Inflammatory macrophage (primary cell): ENCODE data around the gene PPP2R3B.
A peak's percentile ranks its signal among the peaks of the same experiment; 100 is the strongest.
"Not testable (repeated sequence)": the region's sequence is repeated elsewhere in the genome, so short reads cannot be mapped to it uniquely, and the experiment has no call there.

Experiments used
- DNase-seq, 2 donors: peaks; one replicate each; pipeline ENCODE4 v3.0.0-alpha.2; 2020 to 2022
- total RNA-seq, 18 experiments: gene quantifications; one replicate each; lab custom pipeline; 2026; ENCODE audit warnings: mixed read lengths in 6 of 18, inconsistent platforms in 2 of 18; lab: John Stamatoyannopoulos, UW

The PPP2R3B gene, protein sequence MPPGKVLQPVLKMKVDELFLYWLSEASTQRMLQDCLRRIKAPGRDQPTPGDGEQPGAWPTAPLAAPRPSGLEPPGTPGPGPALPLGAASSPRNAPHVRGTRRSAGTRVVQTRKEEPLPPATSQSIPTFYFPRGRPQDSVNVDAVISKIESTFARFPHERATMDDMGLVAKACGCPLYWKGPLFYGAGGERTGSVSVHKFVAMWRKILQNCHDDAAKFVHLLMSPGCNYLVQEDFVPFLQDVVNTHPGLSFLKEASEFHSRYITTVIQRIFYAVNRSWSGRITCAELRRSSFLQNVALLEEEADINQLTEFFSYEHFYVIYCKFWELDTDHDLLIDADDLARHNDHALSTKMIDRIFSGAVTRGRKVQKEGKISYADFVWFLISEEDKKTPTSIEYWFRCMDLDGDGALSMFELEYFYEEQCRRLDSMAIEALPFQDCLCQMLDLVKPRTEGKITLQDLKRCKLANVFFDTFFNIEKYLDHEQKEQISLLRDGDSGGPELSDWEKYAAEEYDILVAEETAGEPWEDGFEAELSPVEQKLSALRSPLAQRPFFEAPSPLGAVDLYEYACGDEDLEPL
- total RNA-seq = 1.2 to 8.2 (median 4.7) reads per million in 18 experiments

DNA sequence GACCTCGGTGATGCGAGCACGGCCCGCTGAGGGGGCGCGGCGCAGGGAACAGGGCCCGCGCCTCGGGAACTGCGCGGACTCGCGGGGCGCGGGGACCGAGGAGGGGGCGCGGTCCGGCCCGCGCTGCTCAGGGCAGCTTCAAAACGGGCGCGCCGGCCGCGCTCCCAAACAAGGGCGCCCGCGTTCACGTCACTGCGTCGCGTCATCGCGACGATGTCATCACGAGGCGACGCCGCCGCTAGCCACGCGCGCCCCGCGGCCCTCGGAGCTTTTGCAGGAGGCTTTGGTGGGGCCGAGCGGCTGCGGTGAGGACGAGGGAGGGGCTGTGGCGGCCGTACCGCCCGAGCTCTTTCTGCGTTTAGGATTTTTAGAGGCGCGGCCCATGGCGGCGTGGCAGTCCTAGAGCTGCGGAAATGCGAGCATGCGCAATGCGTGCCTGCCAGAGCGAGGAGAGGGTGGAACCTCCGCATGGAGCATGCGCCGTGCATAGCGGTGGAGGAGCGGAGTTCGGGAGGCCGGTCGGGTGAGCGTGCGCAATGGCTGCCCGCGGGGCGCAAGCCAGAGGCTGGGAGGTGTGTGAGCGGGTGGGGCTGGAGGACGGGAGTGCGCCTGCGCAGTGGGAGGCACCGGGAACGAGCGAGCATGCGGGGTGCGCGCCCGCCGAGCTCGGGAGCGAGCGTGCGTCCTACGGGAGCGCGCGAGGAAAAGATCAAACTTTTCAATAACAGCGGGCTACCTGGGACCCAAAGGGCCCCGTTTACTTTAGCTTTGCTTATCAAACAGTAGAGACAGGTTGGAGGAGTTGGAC is at the start of gene PPP2R3B:
Gene PPP2R3B (minus strand): TSS at position 140 of the 808 bp plus-strand sequence. CDS start 216 bp downstream, outside the sequence.
- DNase-seq = peak; percentile 99

DNA sequence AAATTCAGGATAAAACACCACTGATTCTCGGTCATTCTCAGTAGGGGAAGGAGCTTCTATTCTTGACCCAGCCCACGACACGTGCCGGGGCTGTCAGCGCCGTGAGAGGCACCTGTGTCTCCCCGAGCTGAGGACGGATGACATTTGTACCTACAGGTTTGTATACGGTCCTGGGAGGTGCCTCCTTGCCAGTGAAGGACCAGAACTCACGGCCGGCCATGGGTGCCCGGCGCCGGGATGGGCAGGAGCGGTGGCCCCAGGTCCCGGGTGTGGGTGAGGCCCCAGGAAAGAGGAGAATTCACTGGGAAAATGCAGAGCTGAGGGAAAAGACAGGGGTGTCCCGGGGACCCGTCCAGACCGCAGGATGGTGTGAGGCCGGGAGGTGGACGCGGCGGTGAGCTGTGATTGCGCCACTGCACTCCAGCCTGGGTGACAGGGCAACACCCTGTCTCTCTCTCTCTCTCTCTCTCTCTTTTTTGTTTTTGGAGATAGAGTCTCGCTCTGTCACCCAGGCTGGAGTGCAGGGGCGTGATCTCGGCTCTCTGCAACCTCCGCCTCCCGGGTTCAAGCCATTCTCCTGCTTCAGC is 48.9 kb upstream of the PPP2R3B start:
- no peak for DNase-seq

DNA sequence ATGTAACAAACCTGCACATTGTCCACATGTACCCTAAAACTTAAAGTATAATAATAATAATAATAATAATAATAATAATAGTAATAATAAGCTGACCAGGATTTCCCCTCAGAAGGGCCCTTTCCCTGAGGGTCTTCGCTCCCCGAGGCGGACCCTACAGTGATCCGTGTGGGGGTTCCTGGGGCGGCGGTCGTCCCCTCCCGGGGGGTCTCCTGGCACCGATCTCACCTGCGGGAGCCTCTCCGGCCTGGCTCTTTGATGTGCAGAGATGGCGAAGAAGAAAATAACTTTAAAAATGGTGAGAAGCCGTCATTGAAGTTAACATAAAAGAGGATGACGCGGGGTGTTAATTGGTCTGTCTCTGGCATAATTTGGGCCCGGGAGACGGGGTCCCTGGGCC is 48.2 kb upstream of the PPP2R3B start:
- no peak for DNase-seq

DNA sequence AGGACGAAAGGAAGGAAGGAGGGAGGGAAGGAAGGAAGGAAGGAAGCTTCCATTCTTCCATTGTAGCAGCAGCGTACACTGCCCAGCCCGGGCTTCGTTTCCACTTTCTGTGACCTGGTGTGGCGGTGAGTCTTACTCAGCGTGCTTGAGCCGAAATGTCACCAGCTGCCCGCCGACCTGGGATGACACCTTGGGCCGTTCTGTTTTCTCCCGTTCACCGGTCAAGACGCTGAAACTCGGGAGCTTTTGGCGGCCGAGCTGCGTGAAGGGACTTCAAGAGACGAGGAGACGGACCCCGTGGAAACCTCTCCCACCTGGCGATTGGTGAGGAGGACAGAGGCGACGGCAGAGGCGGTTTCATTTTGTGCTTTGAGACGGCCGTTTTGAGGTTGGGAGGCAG is 47.1 kb upstream of the PPP2R3B start:
- DNase-seq = no peak

DNA sequence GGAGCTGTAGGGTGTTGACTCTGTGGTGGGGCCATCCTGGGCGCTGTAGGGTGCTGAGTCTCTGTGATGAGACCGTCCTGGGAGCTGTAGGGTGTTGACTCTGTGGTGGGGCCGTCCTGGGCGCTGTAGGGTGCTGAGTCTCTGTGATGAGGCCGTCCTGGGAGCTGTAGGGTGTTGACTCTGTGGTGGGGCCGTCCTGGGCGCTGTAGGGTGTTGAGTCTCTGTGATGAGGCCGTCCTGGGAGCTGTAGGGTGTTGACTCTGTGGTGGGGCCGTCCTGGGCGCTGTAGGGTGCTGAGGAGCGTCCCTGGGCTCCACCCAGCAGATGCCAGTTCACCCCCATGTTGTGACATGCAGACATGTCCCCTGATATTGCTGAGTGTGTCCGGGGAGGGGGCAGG is 46.0 kb upstream of the PPP2R3B start:
- not testable (repeated sequence) for DNase-seq

DNA sequence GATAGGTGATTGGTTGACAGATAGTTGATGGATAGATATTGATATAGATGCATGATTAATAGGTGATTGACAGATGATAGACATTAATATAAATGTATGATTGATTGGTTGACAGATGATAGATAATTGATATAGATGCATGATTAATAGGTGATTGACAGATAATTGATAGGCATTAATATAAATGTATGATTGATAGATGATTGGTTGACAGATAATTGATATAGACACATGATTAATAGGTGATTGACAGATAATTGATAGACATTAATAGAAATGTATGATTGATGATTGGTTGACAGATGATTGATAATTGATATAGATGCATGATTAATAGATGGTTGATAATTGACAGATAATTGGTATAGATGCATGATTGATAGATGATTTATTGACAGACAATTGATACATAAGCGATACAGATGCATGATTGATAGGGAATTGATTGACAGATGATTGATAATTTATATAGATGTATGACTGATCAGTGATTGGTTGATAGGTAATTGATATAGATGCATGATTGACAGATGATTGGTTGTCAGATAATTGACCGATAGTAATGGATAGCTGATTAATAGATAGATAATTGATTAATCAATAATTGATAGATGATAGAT is 44.9 kb upstream of the PPP2R3B start:
- DNase-seq = no peak

DNA sequence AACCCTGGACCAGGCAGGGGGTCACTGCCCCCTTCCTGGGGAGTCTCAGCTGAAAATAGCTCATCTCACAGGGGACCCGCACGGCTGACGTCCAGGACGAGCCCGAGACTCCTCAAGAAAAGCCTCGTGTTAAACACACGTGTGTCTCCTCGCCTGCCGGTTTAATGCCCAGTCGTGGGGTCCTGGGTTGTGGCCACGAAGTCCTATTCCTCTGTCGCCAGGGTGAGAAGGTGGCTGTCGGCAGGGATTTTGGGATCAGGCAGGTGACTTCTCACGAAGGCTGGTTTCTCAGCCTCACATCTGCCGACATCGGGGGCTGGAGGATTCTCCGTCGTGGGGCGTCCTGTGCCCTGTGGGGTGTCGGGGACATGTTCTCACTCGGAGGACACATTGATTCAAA is 44.3 kb upstream of the PPP2R3B start:
- no peak for DNase-seq

DNA sequence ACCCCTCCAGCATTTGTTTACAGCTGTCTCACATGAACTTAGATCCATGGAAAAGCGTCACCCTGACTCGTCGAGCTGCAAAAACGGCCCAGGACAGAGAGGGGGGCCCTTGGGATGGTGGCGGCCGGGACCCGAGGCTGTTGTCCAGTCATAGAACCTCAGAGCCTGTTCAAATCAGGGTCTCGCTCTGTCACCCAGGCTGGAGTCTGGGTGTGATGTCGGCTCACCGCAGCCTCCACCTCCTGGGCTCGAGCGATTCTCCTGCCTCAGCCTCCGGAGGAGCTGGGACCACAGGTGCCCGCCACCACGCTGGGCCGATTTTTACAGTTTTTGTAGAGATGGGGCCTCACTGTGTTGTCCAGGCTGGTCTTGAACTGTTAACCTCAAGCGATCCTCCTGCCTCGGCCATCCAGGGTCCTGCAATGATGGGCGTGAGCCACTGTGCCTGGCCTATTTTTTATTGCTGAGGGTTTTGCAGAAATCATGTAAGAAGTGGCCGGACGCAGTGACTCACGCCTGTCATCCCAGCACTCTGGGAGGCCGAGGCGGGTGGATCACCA is 42.6 kb upstream of the PPP2R3B start:
- no peak for DNase-seq

DNA sequence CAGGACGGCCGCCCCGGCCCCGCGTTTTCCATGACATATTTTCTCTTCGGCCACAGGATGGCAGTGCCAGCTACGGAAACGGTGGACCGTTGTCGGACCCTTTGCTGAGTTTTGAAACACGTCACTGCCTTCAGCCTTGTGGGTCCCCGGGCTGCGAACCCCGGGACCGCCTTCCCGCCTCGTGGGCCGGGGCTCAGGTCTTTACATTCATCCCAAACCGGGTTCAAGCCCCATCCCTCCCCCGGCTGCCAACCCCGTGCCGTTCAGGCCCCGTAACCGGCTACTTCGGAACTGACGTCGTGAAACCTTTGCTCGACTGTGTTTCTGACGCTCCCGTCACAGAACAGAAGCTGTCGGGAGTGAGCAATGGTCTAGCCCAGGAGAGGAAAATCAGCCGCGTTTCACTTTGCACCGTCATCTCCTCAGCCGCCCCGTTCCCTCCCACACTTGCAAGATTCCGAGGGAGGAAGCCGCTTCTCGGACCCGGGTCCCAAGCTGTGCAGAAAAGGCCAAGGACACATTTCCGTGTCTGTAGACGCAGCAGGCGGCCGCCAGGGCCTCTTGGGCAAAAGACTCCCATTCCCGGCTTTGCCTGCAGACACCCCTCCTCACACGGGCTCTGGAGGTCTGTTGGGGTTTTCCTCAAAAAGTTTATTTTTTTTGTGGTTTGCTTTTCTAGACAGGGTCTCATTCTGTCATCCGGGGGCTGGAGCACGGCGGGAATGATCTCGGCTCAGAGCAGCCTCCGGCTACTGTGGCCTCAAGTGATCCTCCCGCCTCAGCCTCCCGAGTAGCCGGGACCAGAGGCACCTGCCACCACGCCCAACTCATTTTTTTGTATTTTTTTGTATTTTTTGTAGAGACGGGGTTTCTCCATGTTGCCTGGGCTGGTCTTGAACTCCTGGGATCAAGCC is 41.4 kb upstream of the PPP2R3B start:
- no peak for DNase-seq

DNA sequence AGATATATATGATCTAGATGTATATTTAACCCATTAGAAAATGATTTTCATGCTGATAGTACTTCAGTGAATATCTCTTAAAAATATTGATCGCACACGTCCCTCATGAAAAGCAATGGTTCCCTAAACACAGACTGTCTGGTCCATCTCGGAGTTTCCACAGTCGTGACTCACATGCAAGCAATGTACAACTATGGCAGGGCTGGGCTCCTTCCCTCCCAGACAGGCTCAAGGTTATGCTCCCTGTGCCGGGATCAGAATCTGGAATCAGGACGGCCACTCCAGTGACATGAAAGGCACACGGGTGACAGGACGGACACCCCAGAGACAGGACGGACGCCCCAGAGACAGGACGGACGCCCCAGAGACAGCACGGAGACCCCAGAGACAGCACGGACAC is 40.2 kb upstream of the PPP2R3B start:
- DNase-seq = no peak

DNA sequence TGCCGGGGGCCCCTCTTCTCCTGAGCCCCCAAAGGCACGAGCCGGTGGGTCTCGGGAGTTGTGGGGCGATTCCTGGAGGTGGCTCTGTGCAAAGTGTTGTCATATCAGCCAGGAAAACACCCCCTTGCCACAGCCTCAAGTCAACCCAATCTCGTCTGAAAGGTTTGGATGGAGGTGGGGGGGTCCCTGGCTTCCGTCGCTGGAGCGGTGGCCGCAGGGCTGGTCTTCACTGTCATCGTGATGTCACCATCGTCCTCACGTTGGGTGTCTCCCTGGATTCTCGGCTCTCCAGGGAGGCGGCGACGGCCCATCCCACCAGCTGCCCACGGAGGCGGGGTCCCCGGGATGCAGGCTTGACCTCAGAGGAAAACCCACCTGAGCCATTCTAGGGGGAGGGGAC is 38.3 kb upstream of the PPP2R3B start:
- no peak for DNase-seq

DNA sequence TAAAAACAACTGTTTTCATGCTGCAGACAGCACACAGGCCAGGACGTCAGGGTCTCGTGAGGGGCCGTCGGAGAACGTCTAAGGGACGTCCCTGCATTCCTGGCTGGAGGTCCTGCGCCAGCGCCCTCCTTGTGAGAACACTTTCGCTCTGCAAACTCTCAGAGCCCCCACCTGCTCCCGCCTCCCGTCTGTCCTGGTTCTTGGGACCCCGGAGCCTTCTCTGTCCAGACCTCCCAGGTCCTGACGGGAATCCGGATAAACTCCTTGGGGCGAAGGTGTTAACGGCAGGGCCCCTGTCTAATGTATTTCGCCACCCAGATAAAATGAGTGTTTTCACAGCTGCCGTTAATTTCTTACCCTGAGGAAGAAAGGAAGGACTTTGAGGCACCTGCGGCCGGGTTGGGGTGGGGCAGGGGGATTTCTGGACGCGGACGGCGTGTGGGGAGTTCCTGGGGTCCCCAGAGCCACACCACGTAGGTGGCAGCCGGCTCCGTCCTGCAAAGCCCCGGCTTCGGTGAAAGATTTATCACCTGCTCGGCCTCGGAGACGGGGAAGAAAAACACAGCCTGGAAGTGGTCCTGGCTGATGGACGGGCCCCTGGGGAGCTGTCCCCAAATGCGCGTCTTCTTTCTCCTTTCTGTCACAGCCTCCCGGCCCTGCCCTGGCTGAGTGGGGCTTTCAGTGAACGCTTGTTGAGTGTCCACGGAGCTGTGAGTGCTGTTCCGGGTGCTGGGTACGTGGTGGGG is 35.1 kb upstream of the PPP2R3B start:
- DNase-seq = no peak

DNA sequence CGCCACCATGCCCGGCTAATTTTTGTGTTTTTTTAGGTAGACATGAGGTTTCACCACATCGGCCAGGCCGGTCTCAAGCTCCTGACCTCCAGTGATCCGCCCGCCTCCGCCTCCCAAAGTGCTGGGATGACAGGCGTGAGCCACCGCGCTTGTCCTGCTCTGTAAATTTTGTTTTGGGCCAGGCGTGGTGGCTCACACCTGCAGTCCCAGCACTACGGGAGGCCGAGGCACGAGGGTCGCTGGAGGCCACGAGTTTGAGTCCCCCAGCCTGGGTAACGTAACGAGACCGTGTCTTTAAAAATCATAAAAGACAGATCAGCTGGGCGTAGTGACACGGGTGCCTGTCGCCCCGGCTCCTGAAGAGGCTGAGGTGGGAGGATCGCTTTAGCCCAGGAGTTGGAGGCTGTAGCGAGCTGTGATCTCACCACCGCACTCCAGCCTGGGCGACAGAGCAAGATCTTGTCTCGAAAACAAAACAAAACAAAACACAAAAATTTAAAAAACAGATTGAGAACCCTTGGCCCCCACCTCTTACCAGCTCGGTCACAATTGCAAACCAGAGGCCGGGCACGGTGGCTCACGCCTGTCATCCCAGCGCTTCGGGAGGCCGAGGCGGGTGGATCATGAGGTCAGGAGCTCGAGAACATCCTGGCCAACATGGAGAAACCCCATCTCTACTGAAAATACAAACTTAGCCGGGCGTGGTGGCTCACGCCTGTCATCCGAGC is 34.0 kb upstream of the PPP2R3B start:
- DNase-seq = no peak

DNA sequence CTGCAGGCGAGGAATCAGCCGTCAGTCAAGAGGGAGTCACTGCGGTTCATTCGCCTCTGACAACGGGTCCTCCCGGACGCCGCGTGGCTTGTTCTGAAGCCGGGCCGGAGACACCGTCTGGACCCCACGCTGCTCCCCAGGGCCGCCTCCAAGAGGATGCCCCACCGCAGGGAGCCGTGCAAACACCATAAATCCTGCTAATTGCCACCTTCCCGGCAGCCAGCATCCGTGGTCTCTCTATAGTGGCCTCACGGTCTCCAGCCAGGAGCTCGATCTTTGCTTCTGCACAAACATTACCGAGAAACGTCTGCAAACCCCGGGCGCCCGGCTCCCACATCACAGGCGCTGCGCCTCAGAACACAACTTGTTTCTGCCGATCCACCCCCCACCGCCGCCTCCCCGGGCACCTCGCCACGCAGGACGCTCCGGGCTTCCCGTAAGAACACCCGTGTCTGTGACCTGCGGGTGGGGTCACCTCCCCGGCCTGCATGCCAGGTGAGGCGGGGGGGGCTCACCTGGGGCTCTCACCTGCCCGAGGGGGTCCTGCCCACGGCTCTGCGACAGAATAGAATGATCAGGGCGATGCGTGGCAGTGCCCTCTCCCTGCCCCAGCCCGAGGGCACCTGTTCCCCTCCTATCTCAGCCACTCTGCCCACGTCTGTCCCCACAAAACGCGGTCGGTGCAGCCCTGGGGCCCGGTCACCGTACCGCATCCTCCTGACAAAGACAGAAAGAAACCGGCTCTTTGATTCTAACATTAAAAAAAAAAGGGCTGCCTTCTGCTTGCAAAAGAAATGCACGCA is 32.4 kb upstream of the PPP2R3B start:
- no peak for DNase-seq

DNA sequence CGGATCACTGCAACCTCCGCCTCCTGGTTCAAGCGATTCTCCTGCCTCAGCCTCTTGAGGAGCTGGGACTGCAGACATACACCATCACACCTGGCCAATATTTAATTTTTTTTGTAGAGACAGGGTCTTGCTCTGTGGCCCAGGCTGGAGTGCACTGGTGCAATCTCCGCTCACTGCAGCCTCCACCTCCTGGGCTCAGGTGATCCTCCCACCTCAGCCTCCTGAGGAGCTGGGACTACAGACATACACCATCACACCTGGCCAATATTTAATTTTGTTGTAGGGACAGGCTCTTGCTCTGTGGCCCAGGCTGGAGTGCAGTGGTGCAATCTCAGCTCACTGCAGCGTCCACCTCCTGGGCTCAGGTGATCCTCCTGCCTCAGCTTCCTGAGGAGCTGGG is 28.8 kb upstream of the PPP2R3B start:
- not testable (repeated sequence) for DNase-seq

DNA sequence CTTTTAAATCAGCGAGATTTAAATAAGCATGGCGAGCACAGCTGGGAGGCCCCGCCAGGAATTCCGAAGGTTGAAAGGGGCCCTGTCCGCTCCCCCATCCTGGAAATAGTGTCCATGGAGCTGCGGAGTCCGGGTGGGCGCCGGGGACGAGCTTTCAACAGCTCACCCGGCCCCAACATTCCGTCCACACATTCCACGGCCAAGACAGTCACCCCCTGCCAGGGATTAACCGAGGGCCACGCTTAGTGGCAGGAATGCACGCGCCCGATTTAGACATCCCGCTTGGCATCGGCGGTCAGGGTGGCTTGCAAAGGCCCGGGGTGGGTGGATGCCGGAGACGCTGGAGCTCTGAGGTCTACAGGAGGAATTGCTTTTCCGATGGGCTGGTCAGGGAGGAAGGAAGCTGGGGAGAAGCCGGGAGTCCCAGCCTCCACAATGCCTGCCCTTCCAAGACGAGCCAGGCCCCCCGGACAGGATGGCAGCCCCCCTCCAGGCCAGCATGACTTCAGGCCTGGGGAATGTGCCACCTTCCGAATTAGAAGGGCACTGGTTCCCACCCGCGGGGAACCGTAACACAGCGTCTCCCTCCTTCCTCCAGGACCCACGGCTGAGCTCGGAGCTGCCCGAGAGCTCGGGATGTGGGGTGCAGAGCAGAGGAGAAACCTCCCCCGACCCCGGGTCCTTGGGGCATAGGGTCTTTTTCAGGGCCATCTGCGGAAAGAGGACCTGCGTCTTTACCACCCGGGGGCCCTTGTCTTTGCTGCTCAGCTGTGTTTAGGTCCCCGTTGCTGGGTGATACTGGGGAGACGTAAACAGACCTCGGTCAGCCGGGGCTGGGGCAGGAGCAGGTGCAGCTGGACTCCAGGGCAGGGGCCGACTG is 26.9 kb upstream of the PPP2R3B start:
- DNase-seq = no peak

DNA sequence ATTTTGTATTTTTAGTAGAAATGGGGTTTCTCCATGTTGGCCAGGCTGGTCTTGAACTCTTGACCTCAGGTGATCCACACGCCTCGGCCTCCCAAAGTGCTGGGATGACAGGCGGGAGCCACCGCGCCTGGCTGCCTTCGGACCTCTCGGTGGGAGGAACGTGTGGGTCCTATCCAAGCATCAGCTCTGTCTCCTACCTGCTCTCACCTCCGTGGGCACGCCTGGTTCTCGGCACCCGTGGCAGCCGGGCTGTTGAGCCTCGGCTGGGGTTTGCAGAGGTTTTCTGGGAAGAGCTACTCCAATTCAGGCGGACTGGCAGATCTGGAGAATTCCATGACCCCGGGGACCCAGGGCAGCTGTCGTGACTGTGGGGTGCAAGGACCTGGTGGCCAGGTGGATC is 23.6 kb upstream of the PPP2R3B start:
- DNase-seq = no peak

DNA sequence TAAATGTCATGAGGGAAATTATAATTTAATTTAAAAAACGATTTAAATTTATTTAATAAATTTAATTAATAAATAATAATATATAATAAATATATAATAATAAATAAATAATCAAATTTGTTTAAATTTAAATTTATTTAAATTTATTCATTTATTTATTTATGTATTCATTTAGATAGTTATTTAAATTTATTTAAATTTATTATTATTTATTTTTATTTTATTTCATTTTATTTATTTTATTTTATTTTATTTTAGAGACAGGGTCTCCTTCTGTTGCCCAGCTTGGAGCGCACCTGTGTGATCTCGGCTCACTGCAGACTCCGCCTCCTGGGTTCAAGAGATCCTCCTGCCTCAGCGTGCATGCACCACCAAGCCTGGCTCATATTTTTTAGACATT is 18.4 kb upstream of the PPP2R3B start:
- no peak for DNase-seq
